Subcutaneous abdominal adipose tissue (tissue), 5 donors: ENCODE measurements around the gene S1PR3.

Experiments used
- H3K27ac ChIP-seq: one replicate; pipeline ENCODE4 v1.7.0; 2013; ENCODE audit warnings: low read depth, mild to moderate bottlenecking, inconsistent platforms, low read length, moderate library complexity
- H3K27me3 ChIP-seq, 5 donors: one replicate each; pipeline ENCODE4 v1.7.0; 2013; ENCODE audit warnings: low read length in 5 of 5, inconsistent platforms in 1 of 5; ENCODE audit not compliant: control insufficient read depth in 5 of 5, insufficient read depth in 4 of 5
- H3K36me3 ChIP-seq, 5 donors: one replicate each; pipeline ENCODE4 v1.7.0; 2013; ENCODE audit warnings: low read length in 5 of 5; ENCODE audit not compliant: control insufficient read depth in 5 of 5, insufficient read depth in 5 of 5
- H3K4me1 ChIP-seq, 5 donors: one replicate each; pipeline ENCODE4 v1.7.0; 2013; ENCODE audit warnings: low read length in 5 of 5, mild to moderate bottlenecking in 3 of 5, moderate library complexity in 1 of 5; ENCODE audit not compliant: control insufficient read depth in 5 of 5, insufficient read depth in 5 of 5
- H3K4me3 ChIP-seq, 5 donors: one replicate each; pipeline ENCODE4 v1.7.0; 2013; ENCODE audit warnings: low read length in 5 of 5, low read depth in 1 of 5
- H3K9ac ChIP-seq, 5 donors: one replicate each; pipeline ENCODE4 v1.7.0; 2013; ENCODE audit warnings: low read length in 5 of 5, mild to moderate bottlenecking in 4 of 5, moderate library complexity in 3 of 5
- H3K9me3 ChIP-seq, 5 donors: one replicate each; pipeline ENCODE4 v1.7.0; 2013; ENCODE audit warnings: low read length in 5 of 5; ENCODE audit not compliant: control insufficient read depth in 5 of 5
- donor health status: healthy.
- donor health status: healthy.
- donor health status: healthy.
- donor health status: healthy.
- donor health status: healthy.

Gene S1PR3

DNA sequence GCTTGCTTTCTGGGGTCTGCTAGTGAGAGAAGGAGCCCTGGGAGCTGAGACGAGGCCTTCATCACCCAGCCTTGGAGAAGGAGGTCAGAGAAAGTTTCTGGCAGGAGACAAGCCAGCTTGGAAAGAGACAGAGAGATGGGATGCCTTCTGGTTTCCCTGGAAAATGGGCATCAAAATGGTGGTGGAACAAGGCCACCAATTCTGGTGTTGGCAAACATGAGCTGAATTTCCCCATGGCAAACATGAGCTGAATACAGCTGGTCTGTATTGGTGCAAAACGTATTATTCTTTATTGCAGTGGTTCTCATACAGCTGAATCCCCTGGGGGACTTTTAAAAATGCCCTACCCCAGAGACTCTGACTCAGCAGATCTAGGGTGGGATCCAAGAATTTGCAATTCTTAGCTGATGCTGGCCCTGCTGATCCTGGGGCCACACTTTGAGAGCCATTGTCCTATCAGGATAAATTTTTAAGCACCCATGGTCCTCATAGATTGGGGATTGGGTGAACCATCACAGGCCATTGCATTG, 39.1 kb upstream of the S1PR3 start:
- Histone ChIP-seq H3K27me3 (peaks cover 0 to 16% (median 8%) of the 10 kb centered on the region in 5 donors), H3K9me3 (peaks cover 0 to 5% (median 0%) of the 10 kb centered on the region in 5 donors), H3K27ac (no peak overlapping the region), H3K4me1 (peaks cover 2 to 28% (median 16%) of the 10 kb centered on the region in 5 donors), H3K4me3 (no peak overlapping the region), H3K36me3 (no peaks in the 10 kb centered on the region), H3K9ac (no peak overlapping the region)

DNA sequence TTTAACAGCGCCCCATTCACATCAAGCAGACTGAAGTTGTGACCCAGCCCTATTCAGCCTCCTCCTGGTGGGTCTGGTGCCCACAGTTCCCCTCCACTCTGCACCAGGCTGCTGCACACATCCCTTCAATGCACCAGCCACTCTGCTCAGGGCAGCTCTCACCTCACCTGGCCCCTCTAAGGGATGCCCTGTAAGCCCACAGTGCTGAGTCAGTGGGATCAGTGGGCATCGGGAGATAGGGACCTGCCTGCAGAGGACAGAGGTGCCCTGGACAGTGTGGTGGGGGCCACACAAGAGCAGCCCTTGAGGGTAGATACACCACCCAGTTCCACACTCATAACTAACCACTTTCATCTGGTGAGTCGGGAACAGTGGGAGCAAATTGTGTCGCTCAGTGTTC, 38.3 kb upstream of the S1PR3 start:
- Histone ChIP-seq H3K9me3 (peaks cover 0 to 5% (median 0%) of the 10 kb centered on the region in 5 donors), H3K4me3 (no peak overlapping the region), H3K9ac (no peak overlapping the region), H3K4me1 (peaks cover 2 to 28% (median 16%) of the 10 kb centered on the region in 5 donors), H3K36me3 (no peaks in the 10 kb centered on the region), H3K27me3 (peaks cover 0 to 16% (median 8%) of the 10 kb centered on the region in 5 donors), H3K27ac (no peak overlapping the region)

DNA sequence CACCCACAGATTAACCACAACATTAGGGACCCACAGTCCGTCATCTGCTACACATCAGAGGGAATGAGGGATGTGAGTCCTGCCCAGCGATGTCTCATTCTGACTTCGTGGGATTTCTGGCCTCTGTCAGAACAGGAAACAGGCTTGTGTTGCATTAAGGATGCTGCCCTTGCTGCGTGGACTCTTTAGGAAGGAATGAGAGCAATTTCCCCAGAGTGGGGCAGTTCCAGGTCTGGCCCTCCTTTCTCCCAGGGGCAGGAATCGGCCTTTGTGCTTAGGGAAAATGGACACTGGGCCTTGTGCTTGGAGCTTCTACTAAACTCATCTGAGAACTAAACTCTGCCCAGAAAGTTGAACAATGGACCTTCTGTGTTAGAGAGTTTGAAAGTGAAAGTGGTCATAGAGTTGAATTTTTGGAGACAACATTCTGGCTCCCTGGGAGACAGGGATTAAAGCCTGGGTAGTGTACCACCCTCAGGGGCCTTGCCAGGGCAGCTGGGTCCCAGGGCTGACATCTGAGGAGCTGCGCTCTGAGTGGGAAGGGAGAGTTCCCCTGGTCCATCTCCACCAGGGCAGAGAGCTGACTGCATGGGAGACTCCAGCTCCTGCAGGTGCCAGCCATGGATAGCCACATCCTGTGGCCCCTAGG, 37.8 kb upstream of the S1PR3 start:
- no peak overlapping the region for H3K27ac ChIP-seq
- peaks cover 0 to 16% (median 8%) of the 10 kb centered on the region in 5 donors for H3K27me3 ChIP-seq
- peaks cover 2 to 28% (median 16%) of the 10 kb centered on the region in 5 donors for H3K4me1 ChIP-seq
- peaks cover 0 to 5% (median 0%) of the 10 kb centered on the region in 5 donors for H3K9me3 ChIP-seq
- H3K4me3 ChIP-seq = no peak overlapping the region
- no peaks in the 10 kb centered on the region for H3K36me3 ChIP-seq
- H3K9ac ChIP-seq = no peak overlapping the region

DNA sequence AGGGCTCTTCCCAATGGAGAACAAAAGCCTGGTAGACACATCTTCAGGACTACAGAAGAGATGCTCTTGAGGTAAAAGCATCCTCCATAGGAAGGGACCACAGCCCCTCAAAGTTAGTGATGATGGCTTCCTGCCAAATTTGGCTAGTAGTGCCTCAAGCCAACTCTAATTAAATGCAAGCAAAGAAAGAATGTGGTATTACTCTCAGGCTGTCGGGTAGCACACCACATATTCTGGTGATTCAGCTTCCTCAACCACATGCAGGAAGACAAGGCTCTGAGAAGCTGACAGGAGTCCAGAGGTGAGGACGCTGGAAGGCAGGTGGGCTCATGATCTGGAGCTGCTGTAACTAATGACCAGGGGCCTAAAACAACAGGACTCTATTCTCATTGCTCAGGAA, 37.2 kb upstream of the S1PR3 start:
- H3K27ac ChIP-seq = no peak overlapping the region
- H3K9ac ChIP-seq = no peak overlapping the region
- H3K36me3 ChIP-seq = no peaks in the 10 kb centered on the region
- no peak overlapping the region for H3K4me3 ChIP-seq
- H3K9me3 ChIP-seq = peaks cover 0 to 5% (median 0%) of the 10 kb centered on the region in 5 donors
- peaks cover 2 to 27% (median 16%) of the 10 kb centered on the region in 5 donors for H3K4me1 ChIP-seq
- peaks cover 0 to 16% (median 8%) of the 10 kb centered on the region in 5 donors for H3K27me3 ChIP-seq

DNA sequence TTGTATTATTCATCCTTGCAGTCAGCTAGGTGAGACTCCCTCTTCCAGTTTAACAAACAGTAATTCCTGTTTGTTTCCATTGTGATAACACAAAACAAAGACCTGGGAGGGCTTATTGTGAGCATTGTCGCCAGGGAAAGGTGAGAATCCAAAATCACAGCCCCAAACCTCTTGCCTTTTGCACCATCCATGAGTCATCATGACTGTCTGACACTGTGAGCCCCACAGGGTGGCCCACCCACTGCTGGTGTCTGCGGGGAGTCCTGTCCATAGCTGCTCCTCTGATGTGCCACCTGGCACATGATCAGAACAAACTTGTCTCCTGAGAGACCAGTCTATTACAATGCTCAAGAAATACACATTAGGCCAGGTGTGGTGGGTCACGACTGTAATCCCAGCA, 33.7 kb upstream of the S1PR3 start:
- Histone ChIP-seq H3K27ac (no peak overlapping the region), H3K9me3 (peaks cover 0 to 5% (median 0%) of the 10 kb centered on the region in 5 donors), H3K4me3 (no peak overlapping the region), H3K4me1 (peaks cover 0 to 5% (median 2%) of the 10 kb centered on the region in 5 donors), H3K9ac (no peak overlapping the region), H3K36me3 (no peaks in the 10 kb centered on the region), H3K27me3 (peaks cover 0 to 16% (median 8%) of the 10 kb centered on the region in 5 donors)

DNA sequence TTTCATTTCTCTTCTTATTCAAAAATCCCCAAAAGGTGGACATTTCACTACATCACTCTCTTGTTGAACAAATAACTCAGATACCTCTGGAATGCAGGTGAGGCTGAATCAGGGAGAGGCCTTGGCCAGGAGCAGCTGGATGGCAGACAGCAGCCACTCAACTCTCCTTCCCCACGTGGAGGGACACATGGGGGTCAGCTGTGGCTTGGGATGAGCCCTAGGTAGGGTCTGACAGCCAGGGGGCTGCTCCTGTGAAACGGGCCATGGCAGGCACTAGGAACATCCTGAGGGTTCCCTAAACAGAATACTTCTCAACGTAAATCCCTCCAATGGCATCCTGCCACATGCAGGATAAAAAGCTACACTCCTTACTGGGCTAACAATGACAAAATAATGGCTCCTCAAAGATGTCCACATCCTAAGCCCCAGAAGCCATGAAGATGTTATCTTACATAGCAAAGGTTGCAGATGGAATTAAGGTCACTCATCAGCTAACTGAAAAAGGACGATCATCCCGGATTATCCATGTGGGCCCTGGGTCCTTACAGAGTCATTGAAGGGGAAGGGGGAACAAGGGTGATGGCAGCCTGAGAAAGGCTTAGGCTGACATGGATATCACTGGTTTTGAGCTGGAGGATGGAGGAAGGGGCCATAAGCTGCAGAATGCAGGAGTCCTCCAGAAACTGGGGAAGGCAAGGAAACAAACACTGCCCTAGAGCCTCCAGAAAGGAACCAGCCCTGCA, 31.4 kb upstream of the S1PR3 start:
- Histone ChIP-seq H3K9me3 (no peaks in the 10 kb centered on the region), H3K27ac (no peak overlapping the region), H3K4me3 (no peak overlapping the region), H3K9ac (no peak overlapping the region), H3K4me1 (peaks cover 0 to 2% (median 0%) of the 10 kb centered on the region in 5 donors), H3K27me3 (peaks cover 0 to 9% (median 8%) of the 10 kb centered on the region in 5 donors), H3K36me3 (no peaks in the 10 kb centered on the region)

DNA sequence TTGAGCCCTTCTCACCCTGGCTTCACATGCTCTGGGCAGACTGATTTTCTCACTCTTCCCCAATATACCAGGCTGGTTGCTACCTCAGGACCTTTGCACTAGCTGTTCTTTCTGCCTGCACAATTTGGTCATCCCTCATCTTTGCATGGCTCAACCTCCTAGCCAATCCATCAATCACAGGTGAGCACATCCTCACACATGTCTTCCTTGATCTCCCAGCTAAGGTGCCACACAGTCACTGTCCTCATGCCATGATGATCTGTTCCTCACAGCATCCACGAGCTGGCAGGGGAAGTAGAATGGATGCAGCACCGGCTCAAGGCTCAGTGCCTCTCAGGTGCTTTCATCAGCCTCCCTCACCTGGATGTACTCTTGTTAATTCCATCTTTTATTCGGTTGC, 30.6 kb upstream of the S1PR3 start:
- H3K9ac ChIP-seq = no peak overlapping the region
- peaks cover 0 to 2% (median 0%) of the 10 kb centered on the region in 5 donors for H3K4me1 ChIP-seq
- H3K4me3 ChIP-seq = no peak overlapping the region
- H3K9me3 ChIP-seq = no peaks in the 10 kb centered on the region
- peaks cover 0 to 9% (median 7%) of the 10 kb centered on the region in 5 donors for H3K27me3 ChIP-seq
- H3K27ac ChIP-seq = no peak overlapping the region
- H3K36me3 ChIP-seq = no peaks in the 10 kb centered on the region

DNA sequence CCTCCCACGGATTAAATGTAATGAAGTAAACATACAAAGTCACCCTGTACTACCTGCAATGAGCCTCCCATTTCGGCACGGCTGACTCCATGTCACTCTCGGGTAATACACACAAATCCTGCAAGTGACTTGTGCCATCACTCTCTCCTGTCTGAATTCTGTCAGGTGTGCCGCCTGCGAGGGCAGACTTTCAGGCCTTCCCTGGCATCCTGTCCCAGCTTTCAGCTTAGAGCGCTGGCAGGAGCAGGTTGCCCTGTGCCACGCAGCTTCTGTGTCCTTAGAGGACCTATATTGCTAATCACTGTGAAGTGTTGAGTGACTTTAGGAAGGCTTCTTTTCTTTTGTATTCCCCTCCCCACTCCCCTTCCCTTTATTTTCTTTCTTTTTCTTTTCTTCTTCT, 25.8 kb upstream of the S1PR3 start:
- Histone ChIP-seq H3K9me3 (no peaks in the 10 kb centered on the region), H3K4me3 (no peak overlapping the region), H3K36me3 (no peaks in the 10 kb centered on the region), H3K4me1 (no peaks in the 10 kb centered on the region), H3K27me3 (peaks cover 0 to 7% (median 0%) of the 10 kb centered on the region in 5 donors), H3K9ac (no peak overlapping the region), H3K27ac (no peak overlapping the region)

DNA sequence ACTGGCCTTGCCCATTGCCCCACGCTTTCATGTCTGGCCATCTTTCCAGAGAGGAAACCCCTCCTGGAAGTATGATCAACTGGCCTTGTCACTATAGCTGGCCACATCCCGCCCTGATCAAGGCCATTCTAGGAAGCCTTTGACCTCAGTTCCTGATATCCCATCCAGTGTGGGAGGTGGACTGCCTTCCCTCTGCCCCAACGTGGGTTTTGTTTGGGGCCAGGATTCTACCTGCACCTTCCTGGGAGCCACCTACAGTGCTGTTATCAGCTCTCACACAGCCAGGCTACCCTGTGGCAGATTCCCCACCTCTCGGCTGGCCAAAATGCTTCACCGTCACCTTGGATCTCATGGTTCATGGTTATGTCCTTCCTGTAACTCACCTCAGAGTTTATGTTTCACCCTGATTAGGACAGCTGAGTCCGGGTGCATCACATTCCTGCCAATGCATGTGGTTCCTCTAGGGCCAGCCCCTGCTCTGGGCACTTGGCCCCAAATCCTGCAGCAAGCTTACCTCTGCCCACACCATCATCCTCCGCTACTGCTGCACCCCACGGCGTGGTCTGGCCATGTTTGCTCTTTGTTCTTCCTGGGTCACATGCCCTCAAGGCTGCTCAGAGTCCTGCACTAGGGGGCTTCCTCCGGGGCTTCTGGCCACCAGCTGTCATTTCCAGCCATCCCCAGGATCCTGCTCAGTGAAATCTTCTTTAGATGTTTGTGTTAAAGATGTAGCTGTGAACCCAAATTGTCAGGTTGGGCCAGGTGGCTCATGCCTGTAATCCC, 24.2 kb upstream of the S1PR3 start:
- Histone ChIP-seq H3K27me3 (peaks cover 0 to 4% (median 0%) of the 10 kb centered on the region in 5 donors), H3K9me3 (peaks cover 0 to 2% (median 0%) of the 10 kb centered on the region in 5 donors), H3K4me1 (no peaks in the 10 kb centered on the region), H3K27ac (no peak overlapping the region), H3K36me3 (no peaks in the 10 kb centered on the region), H3K9ac (no peak overlapping the region), H3K4me3 (no peak overlapping the region)
